SU-DHL-6 (cell line): ENCODE measurements around the gene RNFT2.

Experiments
- H2AFZ ChIP-seq: fragments of 200-600 bp; sonication (generic); 2 replicates; pipeline ENCODE4 v1.6.1; 2014; ENCODE audit warnings: low read depth, mild to moderate bottlenecking, moderate library complexity, mixed read lengths, antibody characterized with exemption, low read length; ENCODE audit not compliant: severe bottlenecking
- H3F3A ChIP-seq: fragments of 200-600 bp; shearing (Covaris generic); 2 replicates; pipeline ENCODE4 v1.6.0; 2016; ENCODE audit warnings: antibody characterized with exemption, mild to moderate bottlenecking; ENCODE audit not compliant: insufficient read depth
- H3K27ac ChIP-seq: fragments of 200-600 bp; sonication (generic); 2 replicates; pipeline ENCODE4 v1.5.1; 2016; ENCODE audit warnings: low read depth, mild to moderate bottlenecking, low read length, moderate library complexity, mixed read lengths
- H3K27me3 ChIP-seq: fragments of 200-600 bp; sonication (generic), shearing (Covaris generic); 2 replicates; pipeline ENCODE4 v1.6.0; 2014; ENCODE audit warnings: mild to moderate bottlenecking, low read length
- H3K36me3 ChIP-seq: fragments of 200-600 bp; sonication (generic); 2 replicates; pipeline ENCODE4 v1.6.1; 2014; ENCODE audit warnings: mild to moderate bottlenecking, low read length, mixed read lengths
- H3K4me2 ChIP-seq: fragments of 300-600, 200-600 bp; shearing (Covaris generic), sonication (generic); 2 replicates; pipeline ENCODE4 v1.6.0; 2014; ENCODE audit warnings: low read length, low read depth, mild to moderate bottlenecking; ENCODE audit not compliant: poor library complexity, severe bottlenecking
- H3K4me3 ChIP-seq: fragments of 200-600 bp; sonication (generic); 2 replicates; pipeline ENCODE4 v1.5.1; 2014; ENCODE audit warnings: antibody characterized with exemption, low read length, mild to moderate bottlenecking, mixed read lengths; ENCODE audit not compliant: insufficient read depth, poor library complexity, severe bottlenecking
- H3K79me2 ChIP-seq: fragments of 200-600 bp; sonication (generic); 2 replicates; pipeline ENCODE4 v1.6.1; 2014; ENCODE audit warnings: mild to moderate bottlenecking, low read length, moderate library complexity; ENCODE audit not compliant: insufficient read depth
- H3K9ac ChIP-seq: fragments of 200-600 bp; sonication (generic); 2 replicates; pipeline ENCODE4 v1.7.0; 2014; ENCODE audit warnings: mild to moderate bottlenecking, low read length
- H3K9me2 ChIP-seq: fragments of 200-600 bp; sonication (generic); replicated peaks from 2 replicates; pipeline ENCODE4 v1.6.1; 2014; ENCODE audit warnings: low read length; ENCODE audit not compliant: insufficient read depth
- H3K9me3 ChIP-seq: fragments of 200-600 bp; sonication (generic); 2 replicates; pipeline ENCODE4 v1.6.1; 2014; ENCODE audit warnings: low read length, mixed read lengths; ENCODE audit not compliant: insufficient read depth
- H4K20me1 ChIP-seq: fragments of 200-600 bp; sonication (generic); 2 replicates; pipeline ENCODE4 v1.6.1; 2014; ENCODE audit warnings: low read depth, mild to moderate bottlenecking, antibody characterized with exemption, low read length, moderate library complexity, mixed read lengths
- CTCF ChIP-seq: fragments of 200-600 bp; sonication (generic); IDR thresholded peaks from one replicate; pipeline ENCODE4 v1.5.1; 2017; ENCODE audit warnings: antibody characterized with exemption, mild to moderate bottlenecking, low read length, moderate library complexity; ENCODE audit not compliant: insufficient read depth, poor library complexity, severe bottlenecking
- EZH2phosphoT487 ChIP-seq: fragments of 200-600 bp; sonication (generic), shearing (Covaris generic); conservative IDR thresholded peaks from 2 replicates; pipeline ENCODE4 v1.6.1; 2018; ENCODE audit warnings: mild to moderate bottlenecking, antibody characterized with exemption, low read length, moderate library complexity, mixed read lengths

Gene RNFT2

GRCh38 chr12:116870306-116870705 lies 132.2 kb downstream of the RNFT2 start:
- Histone ChIP-seq H3K9me2 (no peaks in the 10 kb centered on the region), H3K36me3 (no peaks in the 10 kb centered on the region), H3K4me2 (no peak overlapping the region), H3K9me3 (no peaks in the 10 kb centered on the region), H3K4me3 (no peak overlapping the region), H3F3A (no peaks in the 10 kb centered on the region), H3K9ac (no peak overlapping the region), H2AFZ (no peak overlapping the region), H3K27ac (no peak overlapping the region), H3K79me2 (no peaks in the 10 kb centered on the region), H4K20me1 (no peaks in the 10 kb centered on the region), H3K27me3 (no peaks in the 10 kb centered on the region)
- TF ChIP-seq EZH2phosphoT487 (no peak), CTCF (no peak)

- Histone ChIP-seq H3K27me3 (0 out of 2 replicates have a peak, but pooled peaks cover 2% of the 10 kb centered on the region), H3K4me3 (no peak overlapping the region), H3K36me3 (no peaks in the 10 kb centered on the region), H2AFZ (no peak overlapping the region), H3F3A (no peaks in the 10 kb centered on the region), H3K79me2 (no peaks in the 10 kb centered on the region), H4K20me1 (no peaks in the 10 kb centered on the region), H3K9me3 (no peaks in the 10 kb centered on the region), H3K9ac (no peak overlapping the region), H3K4me2 (no peak overlapping the region), H3K9me2 (no peaks in the 10 kb centered on the region), H3K27ac (no peak overlapping the region)
- TF ChIP-seq CTCF (no peak), EZH2phosphoT487 (no peak)
These were observed 136.3 kb downstream of the RNFT2 start for GRCh38 chr12:116874324-116874995.

GRCh38 chr12:116876151-116876869 lies 138.2 kb downstream of the RNFT2 start:
- Histone ChIP-seq H3K9me3 (no peaks in the 10 kb centered on the region), H4K20me1 (no peaks in the 10 kb centered on the region), H3K27ac (no peak overlapping the region), H3F3A (no peaks in the 10 kb centered on the region), H3K36me3 (no peaks in the 10 kb centered on the region), H2AFZ (no peak overlapping the region), H3K4me3 (no peak overlapping the region), H3K79me2 (no peaks in the 10 kb centered on the region), H3K9ac (no peak overlapping the region), H3K27me3 (0 out of 2 replicates have a peak, but pooled peaks cover 2% of the 10 kb centered on the region), H3K9me2 (no peaks in the 10 kb centered on the region), H3K4me2 (no peak overlapping the region)
- TF ChIP-seq CTCF (no peak), EZH2phosphoT487 (no peak)
